ENCODE data around the gene ALG6.

Gene ALG6

GRCh38 chr1:63480057-63480456 lies 112.6 kb downstream of the ALG6 start:
- DNase-seq = no peak
- intact Hi-C loops (cut with DNase I) = no loop called here

GRCh38 chr1:63486629-63487028 lies 119.2 kb downstream of the ALG6 start:
- intact Hi-C loops (cut with DNase I) = no loop called here

GRCh38 chr1:63487336-63488065 lies 120.1 kb downstream of the ALG6 start:
- DNase-seq = no peak
- intact Hi-C loops (cut with DNase I) = no loop called here

More at GRCh38 chr1:63486629-63487028, 119.2 kb downstream of the ALG6 start:
- no peak for DNase-seq

All from posterior cingulate gyrus (tissue), 11 donors.